HG03135 (cell line): ENCODE measurements around the gene HS3ST5.

Experiments used
- ATAC-seq: cut with Tn5 transposase; IDR thresholded peaks from one replicate; pipeline ENCODE4 v1.9.1; 2021; ENCODE audit warnings: mild to moderate bottlenecking, moderate library complexity; ENCODE audit not compliant: unreplicated experiment

HS3ST5 gene, protein sequence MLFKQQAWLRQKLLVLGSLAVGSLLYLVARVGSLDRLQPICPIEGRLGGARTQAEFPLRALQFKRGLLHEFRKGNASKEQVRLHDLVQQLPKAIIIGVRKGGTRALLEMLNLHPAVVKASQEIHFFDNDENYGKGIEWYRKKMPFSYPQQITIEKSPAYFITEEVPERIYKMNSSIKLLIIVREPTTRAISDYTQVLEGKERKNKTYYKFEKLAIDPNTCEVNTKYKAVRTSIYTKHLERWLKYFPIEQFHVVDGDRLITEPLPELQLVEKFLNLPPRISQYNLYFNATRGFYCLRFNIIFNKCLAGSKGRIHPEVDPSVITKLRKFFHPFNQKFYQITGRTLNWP

GRCh38 chr6:114342826-114343781 lies at the start of gene HS3ST5:
HS3ST5 (minus strand) TSS chr6:114343023; CDS start chr6:114062845, 280,178 bp downstream.
- no peak for ATAC-seq

DNA sequence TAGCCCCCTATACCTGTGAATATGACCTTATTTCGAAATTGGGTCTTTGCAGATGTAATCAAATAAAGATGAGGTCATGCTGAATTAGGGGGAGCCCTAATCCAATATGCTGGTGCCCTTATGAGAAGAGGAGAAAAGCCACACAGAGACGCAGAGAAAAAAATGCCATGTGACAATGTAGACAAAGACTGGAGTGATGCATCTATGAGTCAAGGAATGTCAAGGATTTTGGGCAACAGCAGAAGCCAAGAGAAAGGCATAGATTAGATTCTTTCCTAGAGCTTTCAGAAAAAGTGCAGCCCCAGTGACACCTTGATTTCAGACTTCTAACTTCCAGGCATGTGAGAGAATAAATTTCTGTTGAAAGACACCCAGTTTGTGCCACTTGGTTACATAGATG lies 47.4 kb upstream of the HS3ST5 start:
- no peak for ATAC-seq

GRCh38 chr6:114389111-114389510 lies 46.3 kb upstream of the HS3ST5 start:
- no peak for ATAC-seq

DNA sequence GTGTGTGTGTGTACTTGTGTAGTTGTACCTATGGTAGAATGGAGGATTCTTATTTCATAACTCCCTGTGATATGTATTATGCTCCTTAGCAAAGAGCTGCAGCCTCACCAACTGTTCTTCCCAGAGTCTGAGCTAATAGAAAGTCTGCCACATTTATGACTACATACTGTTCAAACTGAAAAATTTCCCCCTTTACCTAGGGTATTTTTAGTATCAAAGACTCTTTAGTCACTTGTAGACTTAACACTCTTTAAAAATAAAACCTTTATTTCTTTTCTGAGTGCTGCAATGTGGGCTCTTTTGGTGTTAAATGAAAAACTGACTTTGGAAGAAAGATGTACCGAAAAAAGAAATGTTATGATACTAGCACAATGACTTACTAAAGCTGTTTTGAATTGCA lies 39.6 kb upstream of the HS3ST5 start:
- no peak for ATAC-seq

- no peak for ATAC-seq
Measured at GRCh38 chr6:114377881-114378280, 35.1 kb upstream of the HS3ST5 start.

GRCh38 chr6:114376611-114377175 lies 33.9 kb upstream of the HS3ST5 start:
- no peak for ATAC-seq

DNA sequence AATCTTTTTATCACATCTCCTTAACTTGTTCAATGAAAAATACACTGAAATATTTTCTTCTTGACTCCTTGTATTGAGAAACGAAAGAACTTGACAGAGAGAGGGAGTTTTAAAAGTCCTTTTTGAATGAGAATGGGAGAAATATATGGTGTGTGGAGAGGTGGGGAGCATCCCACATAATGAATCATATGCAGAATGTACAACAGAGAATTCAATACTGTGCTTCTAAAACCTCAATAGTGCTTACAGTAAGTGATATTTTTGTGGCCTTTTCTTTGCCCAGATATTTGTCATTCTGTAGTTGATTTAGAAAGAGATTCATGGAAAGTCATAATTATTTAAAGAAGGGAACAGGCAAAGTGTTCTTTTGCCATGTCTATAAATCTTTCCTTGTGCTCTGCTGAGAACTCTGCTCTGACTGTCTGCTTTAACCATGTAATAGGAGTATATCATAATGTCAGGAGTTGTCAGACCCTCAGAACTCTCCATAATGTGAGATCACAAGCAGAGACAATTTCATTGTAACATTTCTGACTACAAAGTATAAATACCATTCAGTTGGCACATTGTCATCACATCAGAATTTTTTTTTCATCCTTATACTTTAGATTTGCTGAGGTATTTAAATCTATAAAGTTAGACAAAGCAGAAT lies 32.8 kb upstream of the HS3ST5 start:
- ATAC-seq, result no peak

DNA sequence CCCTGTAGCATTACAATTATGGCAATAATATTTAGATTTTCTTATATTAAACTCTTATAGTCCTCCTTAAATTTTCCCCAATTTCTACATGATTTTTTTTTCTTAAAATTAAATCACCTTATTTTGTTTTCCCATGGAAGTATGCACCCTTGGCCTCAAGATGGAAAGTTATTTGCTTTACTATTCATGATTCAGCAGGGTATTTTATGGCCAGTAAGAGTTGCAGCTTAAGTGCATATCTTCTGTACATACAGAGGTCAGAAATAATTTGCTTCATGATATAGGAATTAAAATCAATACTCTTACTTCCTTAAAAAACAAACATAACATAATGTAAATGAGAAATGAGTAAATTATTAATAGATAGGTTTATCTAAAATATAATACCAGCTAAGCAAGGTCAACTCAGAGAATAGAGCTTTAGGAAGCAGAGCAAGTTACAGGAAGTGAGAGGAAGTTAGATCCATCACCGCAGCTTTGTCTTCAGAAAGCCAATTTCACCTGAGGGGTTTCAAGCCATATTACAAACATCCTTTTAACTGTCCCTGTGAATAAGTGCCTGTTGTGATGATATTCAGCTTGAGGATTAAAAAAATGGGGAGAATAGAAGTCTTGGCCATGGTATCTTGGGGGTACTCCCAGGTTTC lies 24.6 kb upstream of the HS3ST5 start:
- no peak for ATAC-seq

DNA sequence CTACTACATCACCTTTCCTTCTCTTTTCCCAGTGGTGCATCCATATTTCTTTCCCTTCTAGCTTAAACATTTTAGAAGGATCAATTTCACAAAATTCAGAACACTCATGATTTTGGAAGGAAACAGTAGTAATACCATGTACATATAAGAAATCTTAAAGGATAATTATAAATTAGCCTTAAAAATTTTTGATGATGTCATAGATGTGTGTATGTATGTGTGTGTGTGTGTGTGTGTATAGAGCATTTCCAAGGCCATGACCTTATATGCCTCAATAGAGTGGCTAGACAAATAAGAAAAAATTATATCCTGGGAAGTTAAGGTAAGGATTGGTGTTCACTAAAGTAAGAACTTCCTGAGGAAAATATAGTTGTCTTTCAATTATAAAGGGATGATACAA lies 24.1 kb upstream of the HS3ST5 start:
- no peak for ATAC-seq

- ATAC-seq, result no peak
Measured at GRCh38 chr6:114364301-114364700, 21.5 kb upstream of the HS3ST5 start.

DNA sequence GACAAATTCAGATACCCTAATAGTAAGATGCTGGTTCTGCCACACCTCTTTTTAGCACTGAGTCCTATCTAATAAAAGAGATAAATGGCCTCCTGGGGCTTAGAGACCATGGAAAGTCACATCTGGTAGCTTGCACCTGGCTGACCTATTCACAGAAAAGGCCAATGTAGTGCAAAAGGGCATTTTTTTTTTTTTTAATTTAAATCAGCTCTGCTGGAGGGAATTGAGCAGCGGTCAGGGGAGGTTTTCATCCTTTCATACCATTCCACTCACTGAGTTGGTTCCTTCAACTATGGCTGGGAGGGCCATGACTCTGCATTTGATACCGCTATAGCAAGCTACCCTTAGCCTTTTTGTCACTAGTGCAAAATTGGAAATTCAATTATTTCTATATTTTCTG lies 20.1 kb upstream of the HS3ST5 start:
- no peak for ATAC-seq

DNA sequence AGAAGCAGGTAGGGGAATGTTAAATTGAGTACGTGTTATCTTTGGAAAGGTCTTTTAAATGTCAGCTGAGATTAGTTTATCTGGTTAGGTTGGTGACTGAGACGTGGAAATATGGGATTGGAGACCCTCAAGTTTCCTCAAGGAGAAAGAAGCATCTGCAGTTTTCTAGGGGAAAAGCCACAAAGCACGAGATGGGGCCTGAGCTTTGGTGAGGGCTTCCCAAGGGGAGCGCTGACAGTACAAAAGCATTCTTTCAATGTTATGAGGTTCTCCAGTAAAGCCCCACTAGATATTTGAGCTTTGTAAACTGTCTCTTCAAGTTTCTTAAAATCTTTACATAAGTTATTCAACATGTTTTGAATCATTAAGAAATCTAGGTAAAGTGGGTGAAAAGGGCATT lies 19.6 kb upstream of the HS3ST5 start:
- ATAC-seq, result no peak

DNA sequence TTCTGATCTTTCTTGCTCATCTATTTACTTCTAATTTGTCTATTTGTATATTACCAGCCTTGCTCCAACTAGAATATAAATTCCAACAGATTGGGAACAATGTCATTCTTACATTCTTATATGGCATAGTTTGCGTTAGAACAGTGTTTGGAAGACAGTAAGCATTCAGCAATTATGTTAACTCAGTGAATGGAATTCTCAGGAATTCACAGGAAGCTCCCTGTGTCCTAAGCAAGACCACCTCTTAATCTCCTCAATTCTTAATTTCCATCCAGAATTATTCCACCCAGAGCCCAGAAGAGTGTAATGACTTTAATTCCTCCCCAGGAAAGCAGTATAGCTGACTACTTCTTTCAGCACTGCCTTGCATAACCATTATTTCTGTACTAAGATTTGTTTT lies 18.2 kb upstream of the HS3ST5 start:
- ATAC-seq, result no peak

- no peak for ATAC-seq
Measured at GRCh38 chr6:114355300-114355699, 12.5 kb upstream of the HS3ST5 start.

DNA sequence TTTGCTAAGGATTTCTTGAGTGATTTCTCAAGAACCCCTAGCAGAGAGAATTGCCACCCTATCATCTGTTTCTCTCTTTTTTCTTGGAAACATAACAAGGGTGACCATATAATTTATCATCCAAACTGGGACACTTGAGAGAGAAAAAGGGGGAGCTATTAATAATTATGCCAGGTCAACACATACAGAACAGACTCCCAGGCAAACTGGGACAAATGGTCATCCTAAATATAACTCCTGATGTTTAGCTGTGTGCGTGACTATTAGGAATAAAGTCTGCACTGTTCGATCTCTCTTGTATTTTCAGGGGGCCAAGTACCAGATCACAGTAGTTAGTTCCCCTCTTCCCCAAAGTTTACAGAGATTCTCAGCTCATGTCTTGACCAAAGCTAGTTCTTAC lies 11.7 kb upstream of the HS3ST5 start:
- ATAC-seq, result no peak

DNA sequence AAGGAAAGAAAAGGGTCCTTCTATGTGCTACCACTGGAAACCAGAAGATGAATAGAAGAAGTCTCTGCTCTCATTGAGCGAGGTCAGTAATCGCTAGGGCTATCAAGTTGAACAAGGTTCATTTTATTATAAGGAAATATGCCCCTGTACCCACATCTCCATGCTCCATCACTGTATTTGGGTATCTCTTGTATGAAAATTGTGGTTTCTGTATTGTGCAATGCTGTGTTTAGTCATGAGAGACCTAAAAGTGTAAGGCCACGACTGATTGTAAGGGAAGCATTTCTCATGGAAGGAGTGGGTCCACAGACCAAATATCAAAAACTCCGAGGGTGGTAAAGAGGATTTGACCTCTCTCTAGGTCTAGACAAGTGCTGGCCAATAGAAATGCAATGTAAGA lies 3.6 kb upstream of the HS3ST5 start:
- no peak for ATAC-seq

- no peak for ATAC-seq
Measured at GRCh38 chr6:114344971-114345275, 2.1 kb upstream of the HS3ST5 start.

GRCh38 chr6:114344246-114344970 lies 1.6 kb upstream of the HS3ST5 start:
- ATAC-seq, result no peak

GRCh38 chr6:114343782-114344144 lies 940 bp upstream of the HS3ST5 start:
- ATAC-seq, result no peak

- ATAC-seq, result no peak
Measured at GRCh38 chr6:114342086-114342825, 567 bp downstream of the HS3ST5 start.
